Activated naive CD8-positive, alpha-beta T cell treated with anti-CD3 and anti-CD28 coated beads, Interleukin-2, amount 10 ng/mL, durations not matched to agents 7 days and 5 days (primary cell): ENCODE results near the gene CHMP3. TPM values are rescaled to one million over a fixed set of nuclear protein-coding genes. Genes with fewer than 3 reads are reported as not detected.
A peak's percentile ranks its signal among the peaks of the same experiment; 100 is the strongest.

Experiments
- ATAC-seq: fragments of 150-1000 bp; cut with Tn5 transposase; one replicate; pipeline ENCODE4 v1.10.0; 2021; ENCODE audit warnings: low read depth, moderate library complexity
- POLR2A ChIA-PET: fragments of 350-600 bp; sonication (Branson Sonifier 250); formaldehyde crosslinking; loops from one replicate; lab custom pipeline; 2021; ENCODE audit warnings: antibody characterized with exemption; lab: Charles Lee
- DNase-seq: peaks from one replicate; pipeline ENCODE4 v3.0.0; 2021
- H3K27ac Mint-ChIP-seq: one replicate; pipeline ENCODE4 v1.8.0; 2022; ENCODE audit warnings: mild to moderate bottlenecking, mixed read lengths
- H3K27me3 Mint-ChIP-seq: one replicate; pipeline ENCODE4 v1.8.0; 2022; ENCODE audit warnings: mild to moderate bottlenecking, moderate library complexity, mixed read lengths
- H3K36me3 Mint-ChIP-seq: one replicate; pipeline ENCODE4 v1.8.0; 2021; ENCODE audit warnings: mild to moderate bottlenecking, mixed read lengths
- H3K4me1 Mint-ChIP-seq: one replicate; pipeline ENCODE4 v1.8.0; 2021; ENCODE audit warnings: mixed read lengths
- H3K4me3 Mint-ChIP-seq: one replicate; pipeline ENCODE4 v1.8.0; 2022; ENCODE audit warnings: mild to moderate bottlenecking, moderate library complexity, mixed read lengths
- H3K9me3 Mint-ChIP-seq: one replicate; pipeline ENCODE4 v1.8.0; 2021; ENCODE audit warnings: mixed read lengths
- total RNA-seq, 2 experiments: library from RNA; stranded (reverse); gene quantifications; one replicate each; pipeline ENCODE4 v1.2.3, GENCODE V29; 2021

The CHMP3 gene
- total RNA-seq, 2 experiments from 2014 or later, result 48.9 to 49.5 TPM

GRCh38 chr2:86489542-86489941 lies 73.7 kb downstream of the CHMP3 start:
- Mint-ChIP-seq H3K4me1 (peaks cover 3% of the 10 kb centered on the region), H3K27me3 (no peaks in the 10 kb centered on the region), H3K27ac (no peak overlapping the region), H3K4me3 (no peak overlapping the region), H3K36me3 (peaks cover 65% of the 10 kb centered on the region), H3K9me3 (peaks cover 1% of the 10 kb centered on the region)
- POLR2A ChIA-PET, result no interaction called here
- DNase-seq (no peak), ATAC-seq (no peak)

DNA sequence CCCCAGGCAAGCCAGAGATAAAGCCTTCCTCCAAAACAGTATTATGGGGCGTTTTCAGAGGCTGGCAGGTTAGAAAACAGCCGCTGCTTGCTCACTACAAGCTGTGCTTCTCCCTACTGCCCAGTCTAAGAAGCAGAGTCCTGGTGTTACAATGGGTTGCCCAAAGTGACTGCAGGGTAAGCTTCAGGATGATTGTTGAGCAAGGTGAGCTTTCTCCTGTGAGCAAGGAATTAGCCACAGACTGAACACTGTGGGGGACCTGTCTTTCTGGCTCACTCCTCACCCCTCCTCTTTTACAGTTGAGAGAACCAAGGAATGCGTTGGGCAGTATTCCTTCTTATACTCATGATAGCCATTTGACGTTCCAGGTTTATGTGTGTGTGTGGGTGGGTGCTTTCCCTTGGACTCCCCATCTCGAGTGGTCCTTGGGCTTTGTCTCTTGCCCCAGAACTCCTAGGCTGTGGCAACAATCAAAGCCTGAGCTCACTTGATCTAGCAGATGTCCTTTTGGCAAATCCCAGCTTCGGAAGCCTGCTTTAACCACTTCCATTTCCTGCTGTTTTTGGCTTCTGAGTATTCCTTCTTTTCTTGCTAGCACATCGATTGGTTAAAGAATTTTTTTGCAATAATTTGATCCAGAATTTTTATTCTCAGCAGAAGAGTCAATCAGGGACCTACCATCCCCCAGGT lies 74.5 kb downstream of the CHMP3 start:
- DNase-seq, result no peak
- Mint-ChIP-seq H3K36me3 (peaks cover 65% of the 10 kb centered on the region), H3K27me3 (no peaks in the 10 kb centered on the region), H3K4me3 (no peak overlapping the region), H3K9me3 (no peaks in the 10 kb centered on the region), H3K4me1 (peaks cover 3% of the 10 kb centered on the region), H3K27ac (no peak overlapping the region)
- POLR2A ChIA-PET, result no interaction called here
- no peak for ATAC-seq

GRCh38 chr2:86487062-86487461 lies 76.2 kb downstream of the CHMP3 start:
- H3K27ac Mint-ChIP-seq, result no peak overlapping the region
- no peak overlapping the region for H3K4me3 Mint-ChIP-seq
- ATAC-seq, result no peak
- peaks cover 68% of the 10 kb centered on the region for H3K36me3 Mint-ChIP-seq
- no peak for DNase-seq
- H3K27me3 Mint-ChIP-seq, result no peaks in the 10 kb centered on the region
- H3K4me1 Mint-ChIP-seq, result peaks cover 8% of the 10 kb centered on the region
- POLR2A ChIA-PET, result no interaction called here
- H3K9me3 Mint-ChIP-seq, result no peaks in the 10 kb centered on the region

GRCh38 chr2:86485802-86486201 lies 77.4 kb downstream of the CHMP3 start:
- H3K27me3 Mint-ChIP-seq, result no peaks in the 10 kb centered on the region
- H3K36me3 Mint-ChIP-seq, result peaks cover 64% of the 10 kb centered on the region
- H3K9me3 Mint-ChIP-seq, result no peaks in the 10 kb centered on the region
- no peak overlapping the region for H3K27ac Mint-ChIP-seq
- no peak overlapping the region for H3K4me3 Mint-ChIP-seq
- peaks cover 15% of the 10 kb centered on the region for H3K4me1 Mint-ChIP-seq
- POLR2A ChIA-PET, result no interaction called here
- no peak for ATAC-seq
- no peak for DNase-seq

GRCh38 chr2:86485103-86485502 lies 78.1 kb downstream of the CHMP3 start:
- H3K36me3 Mint-ChIP-seq, result peaks cover 62% of the 10 kb centered on the region
- POLR2A ChIA-PET, result no interaction called here

DNA sequence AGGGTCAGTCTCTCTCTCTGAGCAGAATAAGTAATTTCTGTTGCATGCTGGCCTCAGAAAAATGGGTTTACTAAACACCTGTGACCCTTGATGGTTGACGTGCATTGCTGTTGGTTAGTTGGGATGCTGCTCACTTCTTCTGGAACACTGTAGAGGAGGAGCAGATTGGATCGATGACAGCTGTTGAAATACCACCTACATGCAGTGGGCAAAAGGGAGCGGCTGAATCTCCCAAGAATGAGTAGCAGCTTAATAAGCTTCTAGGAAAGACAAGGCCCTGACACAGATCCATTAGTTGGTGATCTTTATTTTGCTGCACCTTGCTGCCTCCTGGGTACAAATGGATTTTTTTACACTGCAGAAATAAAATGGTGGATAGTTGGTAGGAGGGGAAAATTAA lies 78.9 kb downstream of the CHMP3 start:
- no peak for DNase-seq
- Mint-ChIP-seq H3K27me3 (no peaks in the 10 kb centered on the region), H3K27ac (no peak overlapping the region), H3K4me3 (no peak overlapping the region), H3K9me3 (no peaks in the 10 kb centered on the region), H3K36me3 (peaks cover 61% of the 10 kb centered on the region), H3K4me1 (peaks cover 16% of the 10 kb centered on the region)
- ATAC-seq, result no peak
- POLR2A ChIA-PET, result no interaction called here

More at GRCh38 chr2:86485103-86485502, 78.1 kb downstream of the CHMP3 start:
- H3K27ac Mint-ChIP-seq, result no peak overlapping the region
- H3K4me1 Mint-ChIP-seq, result peaks cover 16% of the 10 kb centered on the region
- ATAC-seq (no peak), DNase-seq (no peak)
- H3K4me3 Mint-ChIP-seq, result no peak overlapping the region
- H3K27me3 Mint-ChIP-seq, result no peaks in the 10 kb centered on the region
- no peaks in the 10 kb centered on the region for H3K9me3 Mint-ChIP-seq

GRCh38 chr2:86482034-86482433 lies 81.2 kb downstream of the CHMP3 start:
- ATAC-seq (peak; percentile 39), DNase-seq (no peak)
- H3K27ac Mint-ChIP-seq, result peak overlapping the region; percentile 65
- peaks cover 72% of the 10 kb centered on the region for H3K36me3 Mint-ChIP-seq
- POLR2A ChIA-PET, result no interaction called here
- no peak overlapping the region for H3K4me3 Mint-ChIP-seq
- H3K27me3 Mint-ChIP-seq, result no peaks in the 10 kb centered on the region
- no peaks in the 10 kb centered on the region for H3K9me3 Mint-ChIP-seq
- H3K4me1 Mint-ChIP-seq, result peaks cover 16% of the 10 kb centered on the region

DNA sequence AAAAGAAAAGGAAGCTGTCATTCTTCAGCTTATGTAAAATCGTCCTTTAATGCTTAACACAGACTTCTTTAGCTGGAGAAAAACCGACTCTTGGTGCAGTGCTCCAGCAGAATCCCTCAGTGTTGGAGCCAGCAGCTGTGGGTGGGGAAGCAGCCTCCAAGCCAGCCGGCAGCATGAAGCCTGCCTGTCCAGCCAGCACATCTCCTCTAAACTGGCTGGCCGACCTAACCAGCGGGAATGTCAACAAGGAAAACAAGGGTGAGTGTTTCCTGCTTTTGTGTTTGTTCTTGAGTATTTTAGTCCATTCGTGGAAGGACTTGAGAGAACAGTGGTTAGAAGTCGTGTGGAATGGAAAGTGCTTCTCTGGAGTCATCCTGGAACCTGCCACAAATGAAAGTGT lies 83.1 kb downstream of the CHMP3 start:
- Mint-ChIP-seq H3K4me1 (peaks cover 17% of the 10 kb centered on the region), H3K9me3 (no peaks in the 10 kb centered on the region), H3K27ac (no peak overlapping the region), H3K4me3 (no peak overlapping the region), H3K36me3 (peaks cover 63% of the 10 kb centered on the region), H3K27me3 (no peaks in the 10 kb centered on the region)
- DNase-seq, result no peak
- no peak for ATAC-seq
- POLR2A ChIA-PET, result interaction anchor here (0.8 kb wide), 1 partner anchor 39 kb away, joined by 3 read pairs; the partner anchor contains the start of gene KDM3A

DNA sequence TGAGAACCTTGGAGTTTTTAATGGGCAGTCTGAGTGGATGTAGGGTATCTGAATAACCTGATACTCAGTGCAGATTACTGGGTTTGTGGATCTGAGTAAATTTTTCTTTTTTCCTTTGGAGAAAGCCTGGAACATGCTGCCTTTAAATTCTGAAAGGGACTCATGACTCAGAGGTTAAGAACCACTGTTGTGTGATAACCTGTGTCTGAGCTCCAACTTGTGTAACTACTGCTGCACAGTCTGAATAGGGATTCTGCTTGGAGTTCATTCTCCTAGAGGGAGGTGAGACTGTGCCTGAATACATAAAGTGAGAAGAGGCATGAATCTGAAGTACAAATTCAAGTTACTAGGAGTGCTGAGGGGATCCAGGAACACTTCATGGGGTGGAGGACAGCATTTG lies 85.9 kb downstream of the CHMP3 start:
- no peaks in the 10 kb centered on the region for H3K27me3 Mint-ChIP-seq
- POLR2A ChIA-PET, result no interaction called here
- H3K27ac Mint-ChIP-seq, result no peak overlapping the region
- ATAC-seq (no peak), DNase-seq (no peak)
- peaks cover 17% of the 10 kb centered on the region for H3K4me1 Mint-ChIP-seq
- H3K4me3 Mint-ChIP-seq, result no peak overlapping the region
- no peaks in the 10 kb centered on the region for H3K9me3 Mint-ChIP-seq
- H3K36me3 Mint-ChIP-seq, result peaks cover 60% of the 10 kb centered on the region

DNA sequence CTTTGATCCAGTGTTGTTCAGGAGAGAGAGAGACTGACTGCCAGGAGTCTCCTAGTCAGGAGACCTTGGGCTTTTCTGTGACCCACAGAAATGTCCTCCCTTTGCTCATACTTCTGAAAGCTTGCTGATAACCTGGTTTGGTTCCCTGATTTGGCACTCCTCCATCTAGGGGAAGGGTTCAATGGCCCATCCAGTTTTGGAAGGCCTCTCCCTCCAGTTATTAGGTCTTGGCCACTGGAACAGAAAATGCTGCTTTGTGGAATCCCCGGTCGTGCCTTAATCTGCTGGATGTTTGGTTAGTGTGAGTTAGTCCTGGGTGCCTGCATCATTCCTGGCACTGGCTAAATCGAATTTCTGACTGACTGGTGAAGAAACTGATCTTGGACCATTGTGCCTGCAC lies 86.3 kb downstream of the CHMP3 start:
- DNase-seq (no peak), ATAC-seq (no peak)
- H3K4me1 Mint-ChIP-seq, result peaks cover 13% of the 10 kb centered on the region
- H3K27ac Mint-ChIP-seq, result no peak overlapping the region
- H3K4me3 Mint-ChIP-seq, result no peak overlapping the region
- H3K36me3 Mint-ChIP-seq, result peaks cover 58% of the 10 kb centered on the region
- H3K9me3 Mint-ChIP-seq, result no peaks in the 10 kb centered on the region
- no peaks in the 10 kb centered on the region for H3K27me3 Mint-ChIP-seq
- POLR2A ChIA-PET, result no interaction called here

DNA sequence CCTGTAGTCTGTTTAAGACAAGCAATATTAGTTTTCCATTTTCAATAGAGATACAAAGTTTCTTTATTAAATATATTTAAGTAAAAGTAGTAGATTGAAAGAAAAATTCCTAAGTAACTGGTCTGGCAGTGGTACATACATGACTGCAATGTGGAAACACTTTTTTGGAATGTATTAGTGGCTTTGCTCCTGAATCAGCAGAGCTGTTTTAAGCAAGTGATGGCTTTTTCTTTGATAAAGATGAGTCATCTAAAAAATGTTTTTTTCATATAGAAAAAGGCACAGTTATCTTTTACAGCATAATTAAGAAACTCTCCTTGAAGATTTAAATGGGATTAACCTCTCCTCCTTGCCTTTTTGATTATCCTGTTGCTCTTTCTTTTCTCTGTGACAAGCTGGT lies 87.2 kb downstream of the CHMP3 start:
- Mint-ChIP-seq H3K9me3 (no peaks in the 10 kb centered on the region), H3K27me3 (no peaks in the 10 kb centered on the region), H3K36me3 (peaks cover 55% of the 10 kb centered on the region), H3K4me1 (peaks cover 7% of the 10 kb centered on the region), H3K27ac (peak overlapping the region; percentile 3), H3K4me3 (no peak overlapping the region)
- POLR2A ChIA-PET, result no interaction called here
- DNase-seq (no peak), ATAC-seq (no peak)

DNA sequence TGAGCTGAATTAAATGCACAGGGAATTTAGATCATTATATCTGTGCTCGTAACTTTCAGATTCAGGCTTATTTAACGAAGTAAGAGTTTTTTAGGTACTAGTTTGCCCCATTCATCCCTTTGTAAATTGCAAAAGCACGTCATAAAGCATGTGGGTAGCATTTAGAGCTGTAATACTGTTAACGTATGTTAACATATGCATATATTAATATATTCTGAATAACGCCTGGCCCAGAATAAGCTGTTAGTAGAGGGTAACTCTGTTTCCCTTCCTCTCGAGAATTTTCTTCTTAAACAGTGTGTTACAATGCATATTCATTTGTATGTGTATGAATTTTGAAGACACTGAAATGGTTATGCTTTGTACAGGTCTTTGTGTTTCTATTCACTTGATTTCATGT lies 91.6 kb downstream of the CHMP3 start:
- DNase-seq, result no peak
- Mint-ChIP-seq H3K9me3 (no peaks in the 10 kb centered on the region), H3K27ac (no peak overlapping the region), H3K27me3 (no peaks in the 10 kb centered on the region), H3K4me1 (peaks cover 19% of the 10 kb centered on the region), H3K4me3 (no peak overlapping the region), H3K36me3 (peaks cover 58% of the 10 kb centered on the region)
- POLR2A ChIA-PET, result no interaction called here
- ATAC-seq, result no peak

GRCh38 chr2:86470890-86471289 lies 92.4 kb downstream of the CHMP3 start:
- Mint-ChIP-seq H3K27me3 (no peaks in the 10 kb centered on the region), H3K9me3 (no peaks in the 10 kb centered on the region), H3K4me1 (peaks cover 19% of the 10 kb centered on the region), H3K36me3 (peaks cover 61% of the 10 kb centered on the region), H3K27ac (no peak overlapping the region), H3K4me3 (no peak overlapping the region)
- POLR2A ChIA-PET, result no interaction called here
- ATAC-seq (no peak), DNase-seq (no peak)

DNA sequence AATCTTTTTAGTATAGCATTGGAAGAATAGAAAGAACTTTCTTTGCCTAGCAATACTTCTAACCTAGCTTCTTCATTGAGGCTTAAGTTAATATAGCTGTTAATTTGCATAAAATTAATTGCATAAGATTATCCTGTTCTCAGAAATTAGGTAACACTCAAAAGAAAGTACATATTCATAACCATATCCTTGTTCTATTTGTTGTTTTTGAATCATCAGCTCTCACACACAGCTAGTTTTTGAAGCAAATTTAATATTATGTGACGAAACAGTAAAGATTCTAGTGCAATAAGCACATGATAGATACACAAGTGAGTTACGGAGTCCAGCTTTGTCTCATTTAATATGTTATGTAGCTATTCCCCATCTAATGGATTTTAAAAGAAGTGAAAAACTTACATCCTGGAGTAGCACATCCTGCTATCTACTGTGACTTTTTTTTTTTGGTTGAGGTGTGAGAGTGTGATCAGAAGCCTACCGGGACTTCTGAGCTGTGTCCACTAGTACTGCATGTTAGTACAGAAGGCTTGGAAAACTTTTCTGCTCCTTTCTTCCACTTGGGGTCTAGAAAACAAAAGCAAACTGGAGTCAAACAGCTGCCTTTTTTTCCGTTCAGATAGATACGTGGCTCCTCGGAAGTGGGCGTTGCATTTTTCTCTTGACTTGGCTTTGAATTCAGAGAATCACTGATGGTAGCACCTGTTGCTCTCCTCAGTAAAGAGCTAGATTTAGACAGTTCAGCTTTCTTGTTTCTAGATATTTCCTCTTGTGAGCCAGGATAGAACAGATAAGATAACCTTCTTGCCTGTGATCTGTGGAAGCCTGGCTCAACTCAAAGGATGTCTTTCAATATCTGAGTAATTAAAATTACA lies 94.8 kb downstream of the CHMP3 start:
- Mint-ChIP-seq H3K4me1 (peaks cover 15% of the 10 kb centered on the region), H3K27me3 (no peaks in the 10 kb centered on the region), H3K36me3 (peaks cover 64% of the 10 kb centered on the region), H3K27ac (peak overlapping the region; percentile 81), H3K9me3 (no peaks in the 10 kb centered on the region), H3K4me3 (peak overlapping the region; percentile 34)
- no peak for DNase-seq
- peak; percentile 67 for ATAC-seq
- POLR2A ChIA-PET, result interaction anchor here (2.8 kb wide), 1 partner anchor 27 kb away, joined by 14 read pairs; the partner anchor contains the start of gene KDM3A
